ENCODE results near the gene PAQR6. TPM values are rescaled to one million over a fixed set of nuclear protein-coding genes. Genes with fewer than 3 reads are reported as not detected.

PAQR6 gene
- total and polyA plus RNA-seq, 2 of the 4 experiments (the other 2 are of a cell fraction), result under 0.01 to 0.67 TPM

GRCh38 chr1:156212130-156212529 is 35.7 kb downstream of the PAQR6 start:
- Histone ChIP-seq H3K27me3 (ENCODE audit: control insufficient read depth, insufficient read depth, low read length) (no peaks in the 10 kb centered on the region), H4K5ac (ENCODE audit: low read depth, low read length) (peak overlapping the region; percentile 65), H3K4me1 (ENCODE audit: control insufficient read depth, insufficient read depth, low read length) (0 out of 2 replicates have a peak, but pooled peaks cover 2% of the 10 kb centered on the region), H3K4me2 (ENCODE audit: low read depth, low read length) (peak overlapping the region; percentile 79; the same call in 1 of the 2 replicates), H4K8ac (ENCODE audit: low read depth in 2 of 2, low read length in 2 of 2) (peak overlapping the region; percentile 34 to 92), H4K91ac (ENCODE audit: insufficient read depth, low read depth, low read length) (peak overlapping the region; percentile 41), H3K23ac (ENCODE audit: low read depth, low read length) (peak overlapping the region; percentile 77; the same call in 1 of the 2 replicates), H3K36me3 (ENCODE audit: control insufficient read depth, insufficient read depth, low read length) (peaks cover 19% of the 10 kb centered on the region), H2BK5ac (ENCODE audit: low read depth, low read length, poor library complexity, severe bottlenecking) (peak overlapping the region; percentile 56), H3K56ac (ENCODE audit: extremely low read depth, insufficient read depth, low read length) (peak overlapping the region; percentile 83; the same call in 1 of the 2 replicates), H2AFZ (replicated peaks; ENCODE audit: low read length, poor library complexity) (no peak overlapping the region), H2BK120ac (ENCODE audit: low read depth, low read length) (no peak overlapping the region), H3K18ac (ENCODE audit: low read depth, low read length) (no peak overlapping the region), H2AK9ac (replicated peaks; ENCODE audit: low read depth, low read length, poor library complexity) (peak overlapping the region; percentile 84), H3K9me3 (ENCODE audit: control insufficient read depth, insufficient read depth, low read length) (no peaks in the 10 kb centered on the region), H2AK5ac (ENCODE audit: low read depth, low read length) (peak overlapping the region; percentile 32; the same call in 1 of the 2 replicates), H3K4ac (ENCODE audit: low read depth, low read length) (peak overlapping the region; percentile 69), H3K79me1 (ENCODE audit: low read depth in 1 of 2, low read length in 2 of 2) (peaks cover 7 to 35% of the 10 kb centered on the region in 2 experiments), H3K9me1 (ENCODE audit: insufficient read depth, low read length) (0 out of 2 replicates have a peak, but pooled peaks cover 5% of the 10 kb centered on the region), H3K14ac (replicated peaks; ENCODE audit: low read depth, low read length) (peak overlapping the region; percentile 10; the same call in 1 of the 2 replicates), H2BK15ac (ENCODE audit: low read depth, low read length) (no peak overlapping the region), H4K20me1 (ENCODE audit: insufficient read depth, low read length) (no peaks in the 10 kb centered on the region), H2BK20ac (ENCODE audit: low read depth, low read length) (no peak overlapping the region), H3K27ac (ENCODE audit: insufficient read depth, low read length) (peak overlapping the region; percentile 15), H3K9ac (ENCODE audit: low read depth, low read length) (peak overlapping the region; percentile 59; the same call in 1 of the 2 replicates), H3K4me3 (ENCODE audit: insufficient read depth, low read depth, low read length) (no peak overlapping the region; the same call in 1 of the 2 replicates)
- ChIA-PET CTCF (interaction anchor here (1.0 to 1.6 kb wide), 3 partner anchors 13 to 81 kb away, joined by 3 to 11 read pairs (median 3); no protein-coding TSS in a partner anchor), POLR2A (ENCODE audit: unreplicated experiment) (interaction anchor here (0.9 to 1.9 kb wide), 2 partner anchors 19 to 71 kb away, joined by 8 to 16 read pairs; partner anchors contain the start of genes SLC25A44 and SMG5)
- DNase-seq (no peak), ATAC-seq (ENCODE audit: low read depth) (no peak)
- in situ Hi-C loops (cut with MboI; ENCODE audit: low sequenced_read_pairs), result loop anchor here (5.0 kb wide), 1 partner anchor 50 kb away; no protein-coding TSS in a partner anchor
- intact Hi-C loops (cut with micrococcal nuclease), result no loop called here
- dilution Hi-C loops (cut with HindIII; ENCODE audit: low sequenced_read_pairs, unreplicated experiment), result no loop called here
- TF ChIP-seq CTCF (conservative IDR thresholded peaks at IDR 0.05; ENCODE audit: low read depth, low read length) (no peak), SMC3 (IDR thresholded peaks at IDR 0.05; ENCODE audit: low read depth, low read length) (no peak), CEBPB (IDR thresholded peaks at IDR 0.05; ENCODE audit: low read depth, low read length) (no peak), USF2 (IDR thresholded peaks at IDR 0.05; ENCODE audit: low read depth, low read length) (no peak), MAFK (IDR thresholded peaks at IDR 0.05; ENCODE audit: low read depth, low read length) (no peak), MXI1 (IDR thresholded peaks at IDR 0.05; ENCODE audit: borderline replicate concordance, low read depth, low read length) (no peak), RFX5 (IDR thresholded peaks at IDR 0.05; ENCODE audit: low read depth, low read length) (no peak), CHD1 (IDR thresholded peaks at IDR 0.05; ENCODE audit: low read depth, low read length) (no peak)
- BruUV-seq (replicated peaks), result no TSS peak
- 100% methylated on average over 1 of the region's 9 CpGs; no CpG with 5 or more reads in 1 of the 2 experiments for WGBS, 2 experiments (ENCODE audit: extremely low coverage in 2 of 2, insufficient read length in 1 of 2)
